Stimulated activated CD4-positive, alpha-beta T cell treated with anti-CD3 and anti-CD28 coated beads, TNF-alpha, amount 100 ng/mL, for 4 hours (primary cell): Measurements from ENCODE around the gene RNU5D-1.

ENCODE experiments used
- DNase-seq, 3 experiments: peaks; one replicate each; pipeline ENCODE4 v3.0.0-alpha.2; 2020; ENCODE audit warnings: low read depth in 3 of 3

Gene RNU5D-1

DNA sequence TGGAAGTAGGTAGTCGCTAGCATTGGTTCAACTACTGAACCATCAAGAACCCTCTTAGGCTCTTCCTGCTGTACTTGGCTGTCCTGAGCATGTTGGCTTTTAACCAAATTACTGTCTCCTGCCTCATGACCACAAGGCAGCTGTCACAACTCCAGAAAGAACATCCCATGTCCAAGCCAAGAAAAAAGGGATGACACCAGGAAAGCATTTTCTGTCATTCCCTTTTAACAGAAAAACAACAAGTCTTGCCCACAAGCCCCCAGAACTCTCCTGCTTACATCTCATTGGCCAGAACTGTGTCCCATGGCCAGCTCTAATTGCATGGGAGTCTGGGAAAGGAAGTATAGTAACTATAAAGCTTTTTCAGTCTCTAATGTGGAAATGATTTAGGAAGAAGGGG, 2.4 kb upstream of the RNU5D-1 start:
- DNase-seq, result no peak

DNA sequence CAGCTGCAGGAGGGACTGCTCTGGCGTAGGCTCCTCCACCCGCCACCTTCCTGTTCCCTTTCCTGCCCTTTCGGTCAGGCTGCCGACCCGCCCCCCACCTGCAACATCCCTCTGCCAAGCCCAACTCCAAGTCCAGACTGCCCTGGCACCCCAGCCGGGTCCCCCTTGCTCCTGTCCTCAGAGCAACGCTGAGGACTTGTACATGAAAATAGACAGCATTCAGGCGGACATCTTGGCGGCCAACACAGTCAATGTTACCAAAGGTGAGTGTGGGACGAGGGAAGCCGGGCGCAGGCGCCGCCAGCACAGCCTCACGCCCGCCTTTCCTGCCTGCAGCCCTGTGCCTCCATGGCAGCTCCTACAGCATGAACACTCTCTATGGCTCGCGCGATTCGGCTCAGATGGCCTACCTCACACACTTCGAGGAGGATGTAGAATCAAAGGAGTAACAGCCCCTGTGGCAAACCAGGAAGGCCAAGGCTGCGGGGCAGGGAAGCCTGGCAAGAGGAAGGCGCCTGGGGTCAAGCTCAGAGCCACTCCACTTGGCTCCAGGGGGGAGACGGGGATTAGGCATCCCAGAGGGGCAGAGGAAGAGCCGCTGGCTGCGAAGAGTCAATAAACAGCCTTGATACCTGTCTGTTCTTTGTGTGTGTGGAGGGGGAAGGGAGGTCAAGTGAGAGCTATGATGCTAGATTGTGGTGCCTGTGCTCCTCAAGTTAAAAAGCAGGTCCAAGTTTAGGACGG, 5.8 kb downstream of the RNU5D-1 start:
- no peak for DNase-seq

- DNase-seq, result no peak
Observed at GRCh38 chr1:44724296-44724954, 6.5 kb downstream of the RNU5D-1 start.

DNA sequence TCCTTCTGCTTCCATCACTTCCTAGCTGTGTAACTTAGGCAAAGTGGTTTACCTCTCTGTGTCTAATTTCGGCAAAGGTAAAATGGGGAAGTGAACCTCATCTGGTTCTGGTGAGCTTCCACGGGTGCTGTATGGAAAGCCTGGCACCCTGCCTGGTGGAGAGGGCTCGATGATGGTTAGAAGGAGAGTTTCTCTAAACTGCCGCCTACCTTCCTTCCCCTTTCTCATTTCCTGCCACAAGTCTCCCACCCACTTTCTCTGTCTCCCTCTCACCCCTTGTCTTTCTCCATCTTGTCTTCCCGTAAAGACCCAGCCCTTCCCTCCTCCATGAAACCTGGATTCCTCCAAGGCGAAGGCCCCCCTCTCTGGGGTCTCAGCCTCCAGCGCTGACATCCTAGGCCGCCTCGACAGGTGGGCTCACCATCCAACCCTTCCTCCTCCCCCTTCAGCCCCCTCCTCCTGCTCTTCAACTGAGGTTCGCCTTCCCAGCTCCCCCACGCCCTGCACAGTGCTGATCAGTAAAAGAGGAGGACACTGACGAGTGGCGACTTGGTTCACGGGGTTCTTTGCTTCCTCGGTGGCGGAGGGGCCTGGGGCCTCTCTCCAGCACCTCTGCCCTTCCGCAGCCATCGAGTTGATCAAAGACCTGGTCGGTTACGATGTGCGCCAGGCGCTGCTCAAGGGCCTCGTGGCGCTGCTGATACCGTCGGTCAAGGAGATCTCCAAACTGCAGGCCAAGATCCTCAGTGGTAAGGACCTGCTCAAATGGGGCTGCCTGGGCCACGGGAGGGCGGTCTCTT, 7.3 kb downstream of the RNU5D-1 start:
- DNase-seq, result peak in 1 of 3 experiments; percentile 34

GRCh38 chr1:44723064-44723463, 7.9 kb downstream of the RNU5D-1 start:
- no peak for DNase-seq

- DNase-seq, result peak in 2 of 3 experiments; percentile 52 to 62
Observed at GRCh38 chr1:44721485-44722361, 9.2 kb downstream of the RNU5D-1 start.

DNA sequence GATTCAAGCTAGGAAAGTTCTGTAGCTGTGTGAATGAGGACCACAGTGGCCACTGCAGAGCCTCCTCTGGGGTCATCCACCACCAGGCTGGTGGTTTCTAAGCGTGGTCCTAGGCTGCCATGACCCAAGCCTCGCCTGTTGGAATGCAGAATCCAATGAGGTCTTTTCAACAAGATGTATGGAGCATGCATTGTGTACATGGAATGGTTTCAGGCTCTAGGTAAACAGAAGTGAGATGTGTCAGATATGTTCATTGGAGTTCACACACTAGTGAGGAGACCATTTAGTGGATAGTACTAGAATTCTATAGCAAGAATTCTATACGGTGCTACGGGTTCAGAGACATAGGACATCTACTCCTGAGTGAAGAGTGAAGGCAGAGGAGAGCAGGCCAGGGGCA, 10.7 kb downstream of the RNU5D-1 start:
- no peak for DNase-seq

DNA sequence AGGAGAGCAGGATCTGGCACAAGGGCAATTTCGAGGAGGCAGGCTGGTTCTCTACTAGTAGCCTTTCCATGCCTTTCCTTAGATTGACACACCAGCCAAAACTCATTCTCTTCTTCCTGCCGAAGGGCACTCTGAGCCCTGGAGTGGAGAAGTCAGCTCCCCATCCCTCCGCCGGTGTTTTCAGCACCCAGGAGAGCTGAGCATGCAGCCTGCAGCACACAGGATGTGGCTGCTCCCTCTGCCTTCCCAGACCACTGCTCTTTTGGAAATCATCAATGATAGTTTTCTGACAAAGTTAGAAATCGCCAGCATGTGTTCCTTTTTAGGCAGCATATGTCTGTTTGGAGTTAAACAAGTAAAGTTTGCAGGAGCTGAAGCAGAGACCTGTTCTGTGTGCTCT, 11.7 kb downstream of the RNU5D-1 start:
- DNase-seq, result no peak

- no peak for DNase-seq
Observed at GRCh38 chr1:44718091-44718490, 12.9 kb downstream of the RNU5D-1 start.

- DNase-seq, result no peak
Observed at GRCh38 chr1:44717653-44718052, 13.3 kb downstream of the RNU5D-1 start.

DNA sequence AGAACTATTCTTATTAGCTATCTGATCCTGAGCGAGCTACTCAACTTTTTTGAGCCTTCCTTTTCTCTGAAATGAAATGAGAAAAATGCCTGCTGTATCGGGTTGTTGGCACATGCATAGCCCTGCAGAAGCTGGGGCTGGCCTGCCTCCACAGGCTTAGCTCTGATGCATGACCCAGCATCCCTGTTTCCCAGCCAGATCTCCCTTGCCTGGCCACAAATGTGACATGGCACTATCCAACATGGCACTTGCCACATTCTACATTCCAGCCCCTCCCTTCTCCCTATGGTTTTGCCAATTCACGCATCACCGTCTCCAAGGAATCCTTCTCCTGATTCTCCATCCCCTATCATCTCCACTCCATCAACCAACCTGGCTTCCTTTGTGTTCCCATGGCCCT, 13.8 kb downstream of the RNU5D-1 start:
- DNase-seq, result no peak

- peak in 2 of 3 experiments; percentile 46 to 52 for DNase-seq
Observed at GRCh38 chr1:44714944-44715571, 15.9 kb downstream of the RNU5D-1 start.

DNA sequence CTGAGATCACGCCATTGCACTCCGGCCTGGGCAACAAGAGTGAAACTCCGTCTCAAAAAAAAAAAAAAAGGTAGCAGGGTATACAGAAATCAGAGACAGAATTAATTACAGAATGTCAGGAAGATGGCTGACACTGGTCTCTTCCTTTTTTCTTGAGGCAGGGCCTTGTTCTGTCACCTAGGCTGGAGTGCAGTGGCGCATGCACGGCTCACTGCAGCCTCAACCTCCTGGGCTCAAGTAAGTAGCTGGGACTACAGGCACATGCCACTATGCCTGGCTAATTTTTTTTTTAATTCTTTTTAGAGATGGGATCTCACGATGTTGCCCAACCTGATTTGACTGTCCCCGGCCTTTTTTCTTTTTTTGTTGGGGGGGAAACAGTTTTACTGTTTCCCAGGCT, 16.4 kb downstream of the RNU5D-1 start:
- DNase-seq, result no peak

GRCh38 chr1:44713321-44713781, 17.6 kb downstream of the RNU5D-1 start:
- DNase-seq, result no peak

DNA sequence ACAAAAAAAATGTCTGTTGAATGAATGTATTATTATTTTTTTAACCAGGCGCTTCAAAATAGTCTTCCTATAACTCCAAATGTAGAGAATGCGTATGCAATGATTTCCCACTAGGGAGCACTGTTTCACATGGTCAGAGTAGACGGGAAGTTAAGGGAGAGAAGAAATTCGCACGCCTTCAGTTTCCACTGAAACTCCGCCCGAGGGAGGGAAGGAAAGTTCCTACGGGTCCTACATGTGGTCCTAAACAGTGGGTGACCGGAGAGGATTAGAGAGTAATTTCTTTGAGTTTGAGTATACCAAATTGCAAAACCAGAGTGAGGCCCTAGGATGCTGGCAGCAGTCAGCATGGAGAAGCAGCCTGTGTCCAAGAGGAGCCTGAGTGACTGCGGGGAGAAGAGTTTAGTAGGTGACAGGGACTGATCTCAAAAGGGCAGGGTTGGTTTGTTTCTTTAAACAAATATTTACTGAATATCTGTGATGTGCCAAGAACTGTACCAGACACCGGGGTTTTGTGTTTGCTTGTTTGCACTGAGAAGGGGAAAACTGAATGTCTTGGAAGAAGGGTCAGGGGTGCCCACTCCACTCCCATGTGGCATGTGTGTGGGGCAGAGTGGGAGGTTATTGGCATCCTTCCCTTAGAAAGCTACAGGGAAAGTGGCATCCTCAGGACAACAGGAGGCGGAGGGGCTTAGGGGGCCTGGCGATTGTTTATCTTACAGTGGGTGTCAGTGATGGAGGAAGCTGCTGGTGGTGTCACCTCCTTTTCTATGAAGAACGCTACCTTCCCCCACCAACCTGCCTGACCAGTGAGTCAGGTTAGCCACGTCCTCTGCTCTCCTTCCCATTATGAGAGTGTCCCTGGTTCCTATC, 22.8 kb downstream of the RNU5D-1 start:
- DNase-seq, result no peak

DNA sequence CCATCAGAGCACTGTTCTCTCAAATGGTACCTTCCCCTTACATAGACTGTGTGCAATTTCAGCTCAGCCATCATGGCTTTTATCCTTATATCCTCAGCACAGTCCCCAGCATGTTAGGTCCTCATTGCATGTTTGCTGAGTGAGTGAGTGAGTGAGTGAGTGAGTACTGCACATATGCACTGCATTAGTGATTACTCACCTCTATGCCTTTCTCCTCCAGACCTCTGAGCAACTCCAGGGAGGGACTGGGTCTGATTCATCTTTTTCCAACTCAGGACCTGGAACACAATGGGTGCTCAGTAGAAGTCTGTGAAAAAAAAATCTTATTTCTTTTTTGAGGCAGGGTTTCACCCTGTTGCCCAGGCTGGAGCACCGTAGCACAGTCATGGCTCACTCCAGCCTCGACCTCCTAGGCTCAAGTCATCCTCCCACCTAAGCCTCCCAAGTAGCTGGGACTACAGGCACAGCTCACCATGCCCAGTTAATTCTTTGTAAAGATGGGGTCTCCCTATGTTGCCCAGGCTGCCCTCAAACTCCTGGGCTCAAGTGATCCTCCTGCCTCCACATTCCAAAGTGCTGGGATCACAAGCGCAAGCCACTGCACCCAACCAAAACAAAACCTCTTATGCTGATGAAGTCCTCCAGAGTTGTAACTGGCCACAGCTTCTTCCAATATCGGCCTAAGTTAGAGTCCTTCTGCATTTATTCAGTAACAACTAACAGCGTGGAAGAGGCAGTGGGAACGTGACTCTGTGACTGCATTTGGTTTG, 23.7 kb downstream of the RNU5D-1 start:
- DNase-seq, result no peak

DNA sequence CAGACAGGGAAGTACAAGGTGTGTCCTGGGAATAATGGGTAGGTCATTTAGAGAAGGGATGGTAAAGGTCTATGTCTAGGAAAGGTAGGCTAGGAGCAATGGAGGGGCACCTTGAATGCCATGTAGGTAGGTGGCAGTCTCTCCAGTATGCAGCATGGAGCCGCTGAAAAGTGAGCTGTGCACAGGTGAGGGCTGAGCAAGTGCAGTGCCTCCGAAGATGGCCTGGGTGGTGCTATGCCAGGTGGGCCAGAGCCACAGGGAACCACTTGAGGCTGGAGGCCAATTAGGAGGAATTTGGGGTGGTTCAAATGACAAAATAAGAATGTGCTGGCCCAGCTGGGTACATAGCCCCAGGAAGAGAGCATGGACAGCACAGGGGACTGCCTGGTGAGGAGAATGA, 25.0 kb downstream of the RNU5D-1 start:
- no peak for DNase-seq

DNA sequence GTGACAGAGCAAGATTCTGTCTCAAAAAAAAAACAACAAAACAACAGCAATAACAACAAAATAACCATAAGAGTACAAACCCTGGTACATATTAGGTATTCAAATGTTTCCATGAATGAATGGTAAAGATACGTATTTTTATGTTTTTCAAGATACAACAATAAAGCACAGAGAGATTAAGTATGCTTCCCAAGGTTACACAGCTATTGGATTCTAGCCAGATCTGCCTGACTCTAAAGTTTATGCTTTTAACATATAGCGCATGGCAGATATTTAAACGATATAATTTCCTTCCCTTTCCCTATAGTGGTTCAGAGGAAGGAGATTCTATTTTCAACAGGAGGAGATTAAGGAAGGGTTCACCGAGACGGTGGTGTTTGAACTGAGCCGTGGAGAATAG, 25.5 kb downstream of the RNU5D-1 start:
- no peak for DNase-seq

- DNase-seq, result no peak
Observed at GRCh38 chr1:44701141-44701573, 29.8 kb downstream of the RNU5D-1 start.
